HG03108 (cell line): ENCODE measurements around the gene DNAH8.

Source experiments
- ATAC-seq: cut with Tn5 transposase; IDR thresholded peaks from one replicate; pipeline ENCODE4 v1.9.1; 2021; ENCODE audit warnings: moderate library complexity; ENCODE audit not compliant: unreplicated experiment

Gene DNAH8

GRCh38 chr6:39005774-39006173, 290.7 kb downstream of the DNAH8 start:
- no peak for ATAC-seq

- no peak for ATAC-seq
Measured at GRCh38 chr6:39007575-39007974, 292.5 kb downstream of the DNAH8 start.

GRCh38 chr6:39008737-39009136, 293.6 kb downstream of the DNAH8 start:
- no peak for ATAC-seq

GRCh38 chr6:39009476-39009875, 294.4 kb downstream of the DNAH8 start:
- ATAC-seq: no peak

- ATAC-seq: no peak
Measured at GRCh38 chr6:39016839-39017546, 301.9 kb downstream of the DNAH8 start.

- ATAC-seq: no peak
Measured at GRCh38 chr6:39017547-39017880, 302.4 kb downstream of the DNAH8 start.

- no peak for ATAC-seq
Measured at GRCh38 chr6:39018103-39018502, 303.0 kb downstream of the DNAH8 start.

GRCh38 chr6:39020136-39020535, 305.0 kb downstream of the DNAH8 start:
- no peak for ATAC-seq

- no peak for ATAC-seq
Measured at GRCh38 chr6:39021041-39021440, 305.9 kb downstream of the DNAH8 start.

- no peak for ATAC-seq
Measured at GRCh38 chr6:39021779-39022178, 306.7 kb downstream of the DNAH8 start.

- ATAC-seq: no peak
Measured at GRCh38 chr6:39026175-39026574, 311.1 kb downstream of the DNAH8 start.

GRCh38 chr6:39029156-39030011, 314.3 kb downstream of the DNAH8 start:
- ATAC-seq: no peak

- no peak for ATAC-seq
Measured at GRCh38 chr6:39035681-39036080, 320.6 kb downstream of the DNAH8 start.

GRCh38 chr6:39037082-39037508, 322.0 kb downstream of the DNAH8 start:
- ATAC-seq: no peak

- no peak for ATAC-seq
Measured at GRCh38 chr6:39037707-39038106, 322.6 kb downstream of the DNAH8 start.

GRCh38 chr6:39040080-39040673, 325.1 kb downstream of the DNAH8 start:
- ATAC-seq: no peak

- no peak for ATAC-seq
Measured at GRCh38 chr6:39041072-39041471, 326.0 kb downstream of the DNAH8 start.

- no peak for ATAC-seq
Measured at GRCh38 chr6:39043776-39044175, 328.7 kb downstream of the DNAH8 start.

GRCh38 chr6:39044181-39044580, 329.1 kb downstream of the DNAH8 start:
- ATAC-seq: no peak

- no peak for ATAC-seq
Measured at GRCh38 chr6:39047434-39048327, 332.6 kb downstream of the DNAH8 start.
